HG02588 (cell line): Measurements from ENCODE around the gene B3GALNT2.

Experiments
- ATAC-seq: cut with Tn5 transposase; IDR thresholded peaks from one replicate; pipeline ENCODE4 v1.9.1; 2021; ENCODE audit warnings: mild to moderate bottlenecking, moderate library complexity; ENCODE audit not compliant: unreplicated experiment

Gene B3GALNT2

GRCh38 chr1:235411489-235412486 lies 92.5 kb downstream of the B3GALNT2 start:
- ATAC-seq, result no peak

DNA sequence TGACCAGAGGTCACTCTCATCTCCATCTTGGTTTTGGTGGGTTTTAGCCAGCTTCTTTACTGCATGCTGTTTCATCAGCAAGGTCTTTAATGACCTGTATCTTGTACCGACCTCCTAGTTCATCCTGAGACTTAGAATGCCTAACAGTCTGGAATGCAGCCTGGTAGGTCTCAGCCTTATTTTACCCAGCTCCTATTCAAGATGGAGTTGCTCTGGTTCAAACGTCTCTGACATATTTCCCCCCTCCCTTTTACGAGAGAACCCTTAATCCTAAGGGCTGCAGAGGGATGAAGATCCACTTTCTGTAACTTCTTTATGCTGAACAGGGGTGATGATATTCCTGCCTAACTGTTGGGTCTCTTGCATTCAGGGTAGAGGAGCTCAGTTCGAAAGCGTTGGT lies 93.8 kb downstream of the B3GALNT2 start:
- ATAC-seq, result no peak

GRCh38 chr1:235409042-235409820 lies 95.0 kb downstream of the B3GALNT2 start:
- no peak for ATAC-seq

- no peak for ATAC-seq
Observed at GRCh38 chr1:235408503-235408960, 95.7 kb downstream of the B3GALNT2 start.

DNA sequence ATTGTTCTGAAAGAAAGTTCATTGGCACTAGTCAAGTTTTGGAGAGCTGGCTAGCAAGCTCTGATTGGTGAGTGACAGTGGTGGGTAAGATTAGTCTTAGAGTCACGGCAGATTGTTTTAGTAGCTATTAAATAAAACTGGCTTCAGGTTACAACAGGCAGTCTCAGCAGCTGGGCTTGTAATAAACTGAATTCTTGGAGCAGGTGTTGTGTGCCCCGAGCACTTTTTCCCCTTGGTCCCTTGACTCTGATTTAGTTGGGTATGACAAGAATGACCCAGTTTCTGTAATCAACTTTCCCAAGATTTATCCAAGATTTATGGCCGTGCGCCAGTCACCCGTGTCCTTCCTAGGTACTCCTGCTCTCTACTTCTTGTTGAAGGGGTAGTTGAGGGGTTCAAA lies 96.8 kb downstream of the B3GALNT2 start:
- no peak for ATAC-seq

DNA sequence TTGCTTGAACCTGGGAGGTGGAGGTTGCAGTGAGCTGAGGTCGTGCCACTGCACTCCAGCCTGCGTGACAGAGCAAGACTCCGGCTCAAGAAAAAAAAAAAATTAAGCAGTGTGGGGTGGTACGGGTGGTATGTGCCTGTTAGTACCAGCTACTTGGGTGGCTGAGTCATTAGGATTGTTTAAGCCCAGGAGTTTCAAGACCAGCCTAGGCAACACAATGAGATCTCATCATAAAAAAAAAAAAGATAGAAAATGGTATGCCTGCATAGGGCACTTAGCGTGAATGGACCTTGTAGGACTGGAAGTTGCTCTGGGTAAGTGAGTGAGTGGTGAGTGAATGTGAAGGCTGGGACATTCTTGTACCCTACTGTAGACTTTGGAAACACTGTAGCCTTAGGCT lies 100.1 kb downstream of the B3GALNT2 start:
- no peak for ATAC-seq

GRCh38 chr1:235403593-235403992 lies 100.7 kb downstream of the B3GALNT2 start:
- ATAC-seq, result no peak

GRCh38 chr1:235402457-235403200 lies 101.6 kb downstream of the B3GALNT2 start:
- no peak for ATAC-seq

GRCh38 chr1:235401251-235401650 lies 103.0 kb downstream of the B3GALNT2 start:
- no peak for ATAC-seq
